Left renal pelvis (tissue), 4 donors: ENCODE measurements around the gene PLEKHA8. TPM values are rescaled to one million over a fixed set of nuclear protein-coding genes. Genes with fewer than 3 reads are reported as not detected.

ENCODE experiments used
- DNase-seq, 4 donors: peaks; one replicate each; pipeline ENCODE4 v3.0.0-alpha.2; 2013; ENCODE audit warnings: low read depth in 4 of 4, low spot score in 3 of 4
- polyA plus RNA-seq, 4 donors: library from polyadenylated mRNA; unstranded; fragments of 120-200 nt; gene quantifications; one replicate each; pipeline ENCODE4 v1.2.1, GENCODE V29; 2013; ENCODE audit not compliant: insufficient read length in 4 of 4

Gene PLEKHA8
- 10 to 100 TPM; 17.8 to 19.1 (median 18.7) TPM for polyA plus RNA-seq

DNA sequence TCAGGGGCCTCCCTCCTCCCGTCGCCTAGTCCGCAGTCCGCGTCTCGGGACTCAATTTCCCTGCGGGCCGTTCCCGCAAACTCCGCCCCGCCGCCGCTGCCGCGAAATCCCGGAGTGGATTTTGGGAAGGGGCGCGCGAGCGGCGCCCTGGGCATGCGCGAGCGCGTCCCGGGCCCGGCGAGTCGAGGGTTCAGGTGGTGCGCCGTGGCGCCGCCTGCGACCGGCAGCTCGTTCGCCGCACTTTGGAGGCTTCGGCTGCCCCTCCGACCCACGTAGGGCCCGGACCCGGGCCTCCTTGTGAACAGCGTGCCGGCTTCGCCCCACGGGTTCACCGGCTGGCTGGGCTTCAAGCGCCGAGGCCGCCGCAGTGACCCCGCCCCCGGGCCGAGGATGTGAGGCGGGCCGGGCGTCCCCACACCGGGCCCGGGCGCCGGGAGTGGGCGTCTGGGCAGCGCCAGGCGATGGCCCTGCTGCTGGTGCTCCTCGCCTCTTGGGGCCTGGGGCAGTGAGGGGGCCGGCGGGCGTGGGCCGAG lies at the start of gene PLEKHA8:
Gene PLEKHA8, plus strand, starts transcription at position 197 of the 533 bp plus-strand sequence. CDS start 351 bp downstream, outside the sequence.
- peak; percentile 76 to 86 (median 84) for DNase-seq

GRCh38 chr7:29980151-29980550 lies 48.1 kb upstream of the PLEKHA8 start:
- no peak for DNase-seq

- DNase-seq, result no peak
Observed at GRCh38 chr7:29987083-29987482, 41.1 kb upstream of the PLEKHA8 start.

- DNase-seq, result peak; percentile 24 to 55 (median 41)
Observed at GRCh38 chr7:29987811-29988317, 40.3 kb upstream of the PLEKHA8 start.

DNA sequence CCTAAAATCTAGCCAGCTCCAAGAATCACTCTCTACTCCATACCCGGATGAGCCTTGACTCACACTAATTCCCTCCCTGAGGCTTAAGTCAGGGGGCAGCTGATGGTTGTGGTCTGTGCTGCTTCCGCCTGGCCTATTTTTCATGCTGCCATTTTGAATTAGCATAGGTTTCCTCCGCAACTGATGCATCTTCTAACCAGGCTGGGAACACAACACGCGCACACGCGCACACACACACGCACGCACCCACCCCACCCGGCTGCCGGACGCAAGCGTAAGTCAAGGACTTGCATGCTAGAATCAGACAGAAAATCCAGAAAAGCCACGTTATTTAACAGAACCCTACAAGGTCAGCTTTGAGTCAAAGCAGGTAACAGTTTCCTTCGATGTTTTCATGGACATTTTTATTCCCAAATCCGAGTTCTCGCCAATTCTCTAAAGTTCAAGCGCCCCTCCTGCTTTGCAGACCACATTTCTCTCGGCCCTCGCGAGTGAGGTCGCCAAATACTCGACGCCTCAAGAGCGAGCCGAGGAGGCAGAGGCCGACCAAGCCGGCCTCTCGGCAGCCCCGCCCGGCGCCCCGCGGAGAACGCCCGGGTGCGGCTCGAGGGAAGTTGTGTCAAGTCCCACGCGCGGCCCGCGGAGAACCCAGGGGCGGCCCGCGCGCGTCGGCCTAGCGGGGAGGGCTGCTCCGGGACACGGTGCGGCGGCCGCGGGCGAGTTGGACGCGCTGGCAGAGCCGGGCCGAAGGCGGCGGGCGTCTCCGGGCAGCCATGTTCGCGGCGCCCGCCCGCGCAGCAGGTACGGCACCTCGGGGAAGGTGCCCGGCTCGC lies 39.6 kb upstream of the PLEKHA8 start:
- DNase-seq, result peak; percentile 36 to 49 (median 46)

DNA sequence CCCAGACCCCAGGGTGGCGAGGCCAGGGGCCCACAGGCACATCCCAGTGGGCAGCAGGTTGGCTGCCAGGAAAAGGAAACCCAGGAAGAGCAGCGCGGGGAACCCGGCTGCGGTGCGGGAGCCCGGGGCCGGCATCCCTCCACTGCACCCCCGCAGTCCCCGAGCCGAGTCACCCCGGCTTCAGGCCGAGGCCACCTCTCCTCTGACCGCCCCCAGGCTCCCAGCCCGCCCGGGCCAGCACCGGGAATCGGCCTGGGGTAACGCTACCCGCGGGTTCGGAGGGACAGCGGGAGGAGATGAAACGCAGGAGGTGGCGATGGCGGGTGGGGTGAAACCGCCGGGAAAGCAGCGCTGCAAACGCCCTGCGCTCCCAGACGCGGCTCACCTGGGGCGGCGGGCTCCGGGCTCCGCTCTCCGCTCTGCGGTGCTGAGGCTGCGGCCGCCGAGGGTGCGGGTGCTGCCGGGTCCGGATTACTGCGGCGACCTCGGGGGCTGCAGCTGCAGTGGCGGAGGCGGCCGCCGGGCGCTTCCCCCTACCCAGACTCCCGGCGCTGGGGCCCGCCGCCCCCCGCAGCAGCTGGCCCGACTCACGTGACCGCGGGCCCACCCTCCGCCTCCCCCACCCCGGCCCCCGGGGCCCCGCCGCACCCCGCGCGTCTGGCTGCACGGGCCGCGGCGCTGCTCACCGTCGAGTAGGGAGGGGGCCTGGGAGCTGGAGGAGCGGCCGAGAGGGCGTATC lies 38.8 kb upstream of the PLEKHA8 start, which contains the start of gene SCRN1:
Gene SCRN1, minus strand, starts transcription at position 545 of the 739 bp plus-strand sequence. CDS start 20,734 bp downstream, outside the sequence.
- DNase-seq, result peak in 3 of 4 donors; percentile 31 to 39 (median 35)

DNA sequence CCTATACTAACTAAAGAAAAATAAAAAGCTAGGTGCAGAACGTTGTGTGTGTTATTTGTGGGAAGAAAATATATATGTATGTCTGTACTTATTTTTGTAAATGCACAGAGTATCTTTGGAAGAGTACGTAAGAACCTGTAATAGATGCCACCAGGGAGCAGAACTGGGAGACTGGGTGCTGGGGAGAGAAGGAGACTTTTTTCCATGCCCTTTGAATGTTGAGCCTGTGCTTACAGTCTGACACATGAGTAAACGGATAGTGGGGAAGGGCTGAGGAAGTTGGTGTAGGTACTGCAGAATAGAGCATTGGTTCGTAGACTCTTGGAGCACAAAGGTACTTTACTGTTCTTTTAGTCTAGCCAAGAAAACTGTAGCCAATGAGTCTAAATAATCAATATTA lies 37.3 kb upstream of the PLEKHA8 start:
- no peak for DNase-seq

GRCh38 chr7:29991937-29992336 lies 36.3 kb upstream of the PLEKHA8 start:
- no peak for DNase-seq

GRCh38 chr7:29993140-29993539 lies 35.1 kb upstream of the PLEKHA8 start:
- DNase-seq, result no peak

GRCh38 chr7:29995652-29996051 lies 32.6 kb upstream of the PLEKHA8 start:
- DNase-seq, result no peak

- no peak for DNase-seq
Observed at GRCh38 chr7:29996321-29996720, 31.9 kb upstream of the PLEKHA8 start.

DNA sequence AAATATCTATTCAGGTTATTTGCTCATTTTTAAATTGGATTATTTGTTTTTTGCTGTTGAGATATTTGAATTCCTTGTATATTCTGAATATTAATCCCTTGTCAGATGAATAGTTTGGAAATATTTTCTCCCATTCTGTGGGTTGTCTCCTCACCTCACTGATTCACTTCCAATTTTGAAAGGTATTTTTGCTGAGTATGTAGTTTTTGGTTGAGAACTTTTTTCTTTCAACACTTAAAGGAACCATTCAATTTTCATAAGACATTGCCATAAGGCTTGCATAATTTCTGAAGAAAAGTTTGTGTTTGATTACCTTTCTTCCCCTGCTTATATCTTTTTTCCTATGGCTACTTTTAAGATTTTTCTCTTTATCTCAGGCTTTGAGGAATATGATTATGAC lies 29.7 kb upstream of the PLEKHA8 start:
- no peak for DNase-seq

DNA sequence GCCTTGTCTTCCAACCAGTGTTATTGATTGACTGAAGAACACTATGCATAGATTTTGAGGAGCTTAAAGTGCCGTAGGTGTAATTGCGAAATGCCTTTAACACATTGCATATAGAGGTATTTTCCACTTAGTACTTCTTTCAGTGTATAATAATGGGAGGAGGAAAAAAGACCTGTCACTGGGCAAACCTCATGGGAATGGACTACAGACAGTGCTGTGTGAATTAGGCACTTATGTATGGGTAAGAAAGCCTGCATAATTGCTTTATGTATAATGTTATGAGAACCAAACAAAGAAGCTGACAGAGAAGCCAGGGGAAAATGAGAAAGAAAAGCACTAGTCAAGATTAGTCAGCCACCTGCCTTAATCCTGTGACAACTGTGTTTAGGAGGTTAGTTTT lies 26.2 kb upstream of the PLEKHA8 start:
- no peak for DNase-seq

DNA sequence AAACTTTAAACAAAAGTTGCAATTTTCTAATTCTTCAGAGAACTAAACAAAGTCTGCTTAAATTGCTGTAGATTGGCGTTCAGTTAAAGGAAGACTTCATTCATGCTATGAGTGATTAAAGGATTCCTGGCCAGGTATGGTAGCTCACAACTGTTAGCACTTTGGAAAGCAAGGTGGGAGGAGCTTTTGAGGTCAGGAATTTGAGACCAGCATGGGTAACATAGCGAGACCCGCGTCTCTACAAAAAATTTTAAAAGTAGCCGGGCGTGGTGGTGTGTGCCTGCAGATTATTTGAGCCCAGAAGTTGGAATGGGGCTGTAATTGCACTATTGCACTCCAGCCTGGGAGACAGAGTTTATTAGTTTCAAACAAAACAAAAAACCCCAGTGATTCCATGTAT lies 25.1 kb upstream of the PLEKHA8 start:
- DNase-seq, result no peak

- no peak for DNase-seq
Observed at GRCh38 chr7:30005464-30005863, 22.7 kb upstream of the PLEKHA8 start.

DNA sequence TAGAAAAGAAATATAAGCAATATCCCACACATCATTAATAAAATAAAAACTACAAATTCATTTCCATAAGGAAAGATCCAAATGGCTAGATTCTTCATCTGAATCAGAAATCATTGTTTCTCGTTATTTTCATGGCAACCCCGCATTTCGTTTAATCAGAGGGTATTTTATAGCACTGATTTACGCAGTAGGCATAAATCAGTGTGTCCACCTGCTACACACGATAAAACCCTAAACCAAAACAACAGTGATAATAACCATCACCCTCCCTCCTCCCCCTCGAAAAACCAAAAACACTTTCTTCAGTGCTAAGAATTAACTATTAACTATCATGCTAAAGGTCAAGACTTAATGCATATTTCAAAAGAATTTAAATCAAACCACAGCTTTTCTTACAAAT lies 18.2 kb upstream of the PLEKHA8 start:
- no peak for DNase-seq

DNA sequence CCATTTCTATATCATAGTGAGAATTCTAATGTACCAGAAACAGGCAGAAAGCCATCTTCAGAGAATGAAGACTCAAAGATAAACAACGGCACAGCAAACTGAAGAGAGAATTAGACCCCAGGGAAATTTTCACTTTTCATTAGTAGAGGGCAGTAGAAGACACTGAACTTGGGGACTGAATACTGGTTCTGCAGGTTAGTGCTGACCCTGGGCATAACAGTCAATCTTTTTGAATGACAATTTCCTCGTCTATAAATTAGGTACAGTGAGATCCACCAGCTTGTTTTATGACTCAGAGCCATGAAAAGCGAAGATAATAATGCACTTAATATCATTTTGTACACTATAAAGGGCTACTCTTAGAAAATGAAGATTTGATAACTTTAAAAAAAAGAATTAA lies 15.5 kb upstream of the PLEKHA8 start:
- DNase-seq, result no peak

GRCh38 chr7:30018451-30018850 lies 9.8 kb upstream of the PLEKHA8 start:
- DNase-seq, result no peak

- no peak for DNase-seq
Observed at GRCh38 chr7:30019387-30019786, 8.8 kb upstream of the PLEKHA8 start.

DNA sequence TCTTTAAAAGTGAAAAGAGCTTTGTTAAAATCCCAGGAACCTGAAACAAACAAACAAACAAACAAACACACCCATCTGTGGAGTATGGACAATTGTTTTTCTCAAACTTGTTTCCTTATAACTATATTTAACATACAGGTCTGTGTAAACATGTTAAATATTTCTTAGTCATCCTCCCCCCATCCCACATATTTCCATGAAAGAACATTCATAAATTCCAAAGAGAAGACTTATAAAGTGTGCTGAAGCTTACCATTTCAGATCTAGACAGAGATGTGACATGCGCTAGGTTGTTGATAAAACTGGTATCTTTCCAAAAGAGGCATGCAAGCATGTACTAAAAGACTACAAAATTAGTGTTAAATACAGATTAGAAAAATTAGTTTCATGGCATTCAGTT lies 8.3 kb upstream of the PLEKHA8 start:
- no peak for DNase-seq

- no peak for DNase-seq
Observed at GRCh38 chr7:30020535-30020934, 7.7 kb upstream of the PLEKHA8 start.
